ENCODE results near the gene UQCC3. TPM values are rescaled to one million over a fixed set of nuclear protein-coding genes. Genes with fewer than 3 reads are reported as not detected.
A peak's percentile ranks its signal among the peaks of the same experiment; 100 is the strongest.

The UQCC3 gene
- total and polyA plus RNA-seq, 9 of the 15 experiments (the other 6 are each of a cell fraction or from before 2014, with no cell fraction given) = 3.3 to 44.3 (median 8.0) TPM

DNA sequence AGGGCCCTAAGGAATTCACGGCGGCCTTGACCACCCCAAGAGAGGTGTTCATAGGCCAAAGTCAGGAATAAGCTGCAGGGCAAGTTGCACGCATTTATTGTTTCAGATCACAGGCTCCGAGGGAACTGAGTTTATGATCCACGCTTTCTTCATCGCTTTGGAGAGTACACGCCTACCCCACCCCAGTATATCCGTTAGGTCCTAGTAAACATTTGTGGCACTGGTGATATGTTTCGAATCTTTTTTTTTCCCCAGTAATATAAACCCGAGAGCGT, 25.9 kb upstream of the UQCC3 start (continued):
- no peak for TF ChIP-seq TAL1 (IDR thresholded peaks at IDR 0.05)

DNA sequence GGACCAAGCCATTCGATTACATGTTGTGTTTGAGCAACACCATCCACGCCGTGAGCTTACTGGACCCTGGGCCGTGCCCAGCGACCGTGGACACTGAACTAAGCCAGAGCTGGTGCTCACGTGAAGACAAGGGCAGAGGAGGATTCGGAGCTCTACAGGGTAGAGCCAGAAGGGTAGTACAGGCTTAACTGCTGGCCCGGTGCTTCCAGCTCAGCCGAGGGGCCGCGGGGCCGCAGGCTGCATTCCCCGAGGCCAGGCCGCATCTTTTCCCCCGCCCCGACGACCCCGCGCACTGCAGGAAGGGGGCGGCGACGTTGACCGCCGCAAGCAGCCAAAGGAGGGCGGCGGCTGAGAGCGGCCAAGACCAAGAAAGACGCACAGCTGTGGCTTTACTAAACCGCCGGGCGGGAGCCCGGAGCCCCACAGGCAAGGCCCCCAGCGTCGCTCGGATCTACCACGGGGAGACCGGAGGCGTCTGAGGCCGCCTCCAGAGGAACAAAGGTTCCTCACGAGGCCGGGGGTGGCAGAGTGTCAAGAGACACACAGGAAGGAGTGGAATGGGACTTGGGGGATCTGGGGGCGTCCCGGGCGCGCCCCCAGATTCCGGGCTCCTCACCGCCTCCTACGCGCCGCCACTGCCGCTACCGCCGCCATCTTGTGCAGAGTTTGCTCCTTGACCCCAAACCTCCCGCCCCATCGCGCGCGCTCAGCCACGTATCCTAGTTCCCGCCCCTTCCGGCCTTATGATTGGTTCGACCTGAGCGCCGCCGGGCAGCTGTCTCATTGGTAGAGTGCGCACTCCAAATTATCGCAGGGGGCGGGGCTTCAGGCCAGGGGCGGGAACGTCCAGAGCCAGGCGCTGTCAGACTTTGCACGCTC, 25.3 kb upstream of the UQCC3 start, which contains the start of gene GANAB:
Gene GANAB, minus strand, starts transcription at position 668 of the 879 bp plus-strand sequence. Its CDS starts 14 bp downstream, at position 654.
- ATAC-seq (peak; percentile 98), DNase-seq (ENCODE audit: extremely low read depth in 1 of 4, low spot score in 3 of 4) (peak; percentile 97 to 100 (median 98)), FAIRE-seq (peak; percentile 95)
- intact Hi-C loops (cut with micrococcal nuclease) = loop anchor here (1.0 to 2.0 kb wide), 3 partner anchors 19 to 47 kb away; partner anchors contain the start of genes C11orf98, CSKMT, EML3 and ROM1
- Histone ChIP-seq H3K36me3 (ENCODE audit: control insufficient read depth, insufficient read depth, low read length) (peaks cover 69% of the 10 kb centered on the region), H3K27ac (ENCODE audit: extremely low read depth, low read depth, low read length) (peak within 1 kb of the TSS; percentile 96), H3K4me1 (replicated peaks in 1 of 2; ENCODE audit: control insufficient read depth in 2 of 2, insufficient read depth in 2 of 2, low read length in 2 of 2) (peaks cover 12 to 38% of the 10 kb centered on the region in 2 experiments), H3K27me3 (ENCODE audit: control insufficient read depth in 2 of 2, insufficient read depth in 2 of 2, low read length in 2 of 2) (no peaks in the 10 kb centered on the region), H4K20me1 (replicated peaks; ENCODE audit: control insufficient read depth, insufficient read depth, low read length) (peaks cover 20% of the 10 kb centered on the region), H3K9me3 (replicated peaks; ENCODE audit: control insufficient read depth, insufficient read depth, low read depth, low read length) (no peaks in the 10 kb centered on the region), H3K79me2 (ENCODE audit: control insufficient read depth, insufficient read depth, low read length) (peaks cover 66% of the 10 kb centered on the region), H3K9me1 (ENCODE audit: control insufficient read depth, insufficient read depth, low read length) (no peaks in the 10 kb centered on the region), H3K4me3 (peak within 1 kb of the TSS; percentile 97), H3K4me2 (ENCODE audit: insufficient read depth, low read length) (peak within 1 kb of the TSS; percentile 99), H2AFZ (ENCODE audit: low read depth, low read length) (peak within 1 kb of the TSS; percentile 62), H3K9ac (ENCODE audit: insufficient read depth in 1 of 2, low read depth in 2 of 2, low read length in 2 of 2) (peak within 1 kb of the TSS; percentile 97 to 99)
- BruUV-seq (replicated peaks) = TSS peak; percentile 50
- CTCF ChIA-PET (ENCODE audit: low intra/inter-chr PET ratio) = interaction anchor here (0.6 to 1.1 kb wide), 2 partner anchors 33 to 35 kb away, joined by 3 to 4 read pairs; partner anchors contain the start of gene ROM1
- POLR2A ChIA-PET = interaction anchor here (0.5 to 4.5 kb wide), 18 partner anchors 9 to 253 kb away, joined by 3 to 83 read pairs (median 4); partner anchors contain the start of genes B3GAT3, BSCL2, C11orf98 and CSKMT
- in situ Hi-C loops (cut with MboI) = no loop called here
- under 1% methylated on average over 57 of the region's 73 CpGs for WGBS (ENCODE audit: insufficient coverage, low coverage, missing lambda C conversion rate)
- no peak for TF ChIP-seq ATF1 (CRISPR knock-in tag; IDR thresholded peaks at IDR 0.05)
- TF ChIP-seq ATF1 (tag; IDR thresholded peaks at IDR 0.05) = peak; percentile 92
- TF ChIP-seq SETDB1 (IDR thresholded peaks at IDR 0.05; ENCODE audit: low read length) = peak; percentile 72
- TF ChIP-seq, protein P1, sequence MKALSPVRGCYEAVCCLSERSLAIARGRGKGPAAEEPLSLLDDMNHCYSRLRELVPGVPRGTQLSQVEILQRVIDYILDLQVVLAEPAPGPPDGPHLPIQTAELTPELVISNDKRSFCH (CRISPR knock-in tag; IDR thresholded peaks at IDR 0.05) = no peak
- TF ChIP-seq, protein P1 (tag; IDR thresholded peaks at IDR 0.05) = peak; percentile 55; the same call in 1 of the 2 replicates
- peak; percentile 95 for TF ChIP-seq POLR2AphosphoS5 (IDR thresholded peaks at IDR 0.05; ENCODE audit: control insufficient read depth, insufficient read depth, low read depth, low read length)
- TF ChIP-seq, protein P2, sequence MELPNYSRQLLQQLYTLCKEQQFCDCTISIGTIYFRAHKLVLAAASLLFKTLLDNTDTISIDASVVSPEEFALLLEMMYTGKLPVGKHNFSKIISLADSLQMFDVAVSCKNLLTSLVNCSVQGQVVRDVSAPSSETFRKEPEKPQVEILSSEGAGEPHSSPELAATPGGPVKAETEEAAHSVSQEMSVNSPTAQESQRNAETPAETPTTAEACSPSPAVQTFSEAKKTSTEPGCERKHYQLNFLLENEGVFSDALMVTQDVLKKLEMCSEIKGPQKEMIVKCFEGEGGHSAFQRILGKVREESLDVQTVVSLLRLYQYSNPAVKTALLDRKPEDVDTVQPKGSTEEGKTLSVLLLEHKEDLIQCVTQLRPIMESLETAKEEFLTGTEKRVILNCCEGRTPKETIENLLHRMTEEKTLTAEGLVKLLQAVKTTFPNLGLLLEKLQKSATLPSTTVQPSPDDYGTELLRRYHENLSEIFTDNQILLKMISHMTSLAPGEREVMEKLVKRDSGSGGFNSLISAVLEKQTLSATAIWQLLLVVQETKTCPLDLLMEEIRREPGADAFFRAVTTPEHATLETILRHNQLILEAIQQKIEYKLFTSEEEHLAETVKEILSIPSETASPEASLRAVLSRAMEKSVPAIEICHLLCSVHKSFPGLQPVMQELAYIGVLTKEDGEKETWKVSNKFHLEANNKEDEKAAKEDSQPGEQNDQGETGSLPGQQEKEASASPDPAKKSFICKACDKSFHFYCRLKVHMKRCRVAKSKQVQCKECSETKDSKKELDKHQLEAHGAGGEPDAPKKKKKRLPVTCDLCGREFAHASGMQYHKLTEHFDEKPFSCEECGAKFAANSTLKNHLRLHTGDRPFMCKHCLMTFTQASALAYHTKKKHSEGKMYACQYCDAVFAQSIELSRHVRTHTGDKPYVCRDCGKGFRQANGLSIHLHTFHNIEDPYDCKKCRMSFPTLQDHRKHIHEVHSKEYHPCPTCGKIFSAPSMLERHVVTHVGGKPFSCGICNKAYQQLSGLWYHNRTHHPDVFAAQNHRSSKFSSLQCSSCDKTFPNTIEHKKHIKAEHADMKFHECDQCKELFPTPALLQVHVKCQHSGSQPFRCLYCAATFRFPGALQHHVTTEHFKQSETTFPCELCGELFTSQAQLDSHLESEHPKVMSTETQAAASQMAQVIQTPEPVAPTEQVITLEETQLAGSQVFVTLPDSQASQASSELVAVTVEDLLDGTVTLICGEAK (IDR thresholded peaks at IDR 0.05) = peak; percentile 74
- TF ChIP-seq, protein P2 (CRISPR knock-in tag; IDR thresholded peaks at IDR 0.05) = no peak
- TF ChIP-seq COPS2 (conservative IDR thresholded peaks at IDR 0.05) = no peak
